SK-N-SH treated with all-trans-retinoic acid at 6 μM for 48 hours (cell line): ENCODE data around the gene ST6GALNAC1.

ENCODE experiments used
- BACH2 ChIP-seq: fragments of 250-450 bp; sonication (Bioruptor Pico); IDR thresholded peaks from 2 replicates; pipeline ENCODE4 v1.9.0; 2021; ENCODE audit warnings: mild to moderate bottlenecking, borderline replicate concordance
- CSDC2 ChIP-seq: fragments of 250-450 bp; sonication (Bioruptor Pico); IDR thresholded peaks from 2 replicates; pipeline ENCODE4 v1.5.0; 2020; ENCODE audit warnings: mild to moderate bottlenecking, moderate library complexity
- ESRRG ChIP-seq: fragments of 250-450 bp; sonication (Bioruptor Pico); IDR thresholded peaks from 2 replicates; pipeline ENCODE4 v1.6.1; 2021; ENCODE audit warnings: mild to moderate bottlenecking
- GLIS3 ChIP-seq: fragments of 250-450 bp; sonication (Bioruptor Pico); IDR thresholded peaks from 2 replicates; pipeline ENCODE4 v1.5.0; 2020; ENCODE audit warnings: mild to moderate bottlenecking, moderate library complexity
- RARB ChIP-seq: fragments of 250-450 bp; sonication (Bioruptor Pico); IDR thresholded peaks from 2 replicates; pipeline ENCODE4 v1.8.0; 2021; ENCODE audit warnings: mild to moderate bottlenecking, moderate library complexity
- SNAI2 ChIP-seq: fragments of 250-450 bp; sonication (Bioruptor Pico); IDR thresholded peaks from 2 replicates; pipeline ENCODE4 v1.5.0; 2020; ENCODE audit warnings: mild to moderate bottlenecking, moderate library complexity
- TCF4 ChIP-seq: fragments of 250-450 bp; sonication (Bioruptor Pico); IDR thresholded peaks from 2 replicates; pipeline ENCODE4 v1.8.0; 2021; ENCODE audit warnings: mild to moderate bottlenecking, moderate library complexity, borderline replicate concordance
- ZFP3 ChIP-seq: fragments of 250-450 bp; sonication (Bioruptor Pico); IDR thresholded peaks from 2 replicates; pipeline ENCODE4 v1.5.0; 2020; ENCODE audit warnings: mild to moderate bottlenecking, moderate library complexity
- ZFP30 ChIP-seq: fragments of 450-650 bp; formaldehyde crosslinking; IDR thresholded peaks from 2 replicates; pipeline ENCODE4 v1.5.0; 2022; ENCODE audit warnings: mild to moderate bottlenecking, moderate library complexity
- ZNF565 ChIP-seq: fragments of 450-650 bp; formaldehyde crosslinking; conservative IDR thresholded peaks from 2 replicates; pipeline ENCODE4 v1.5.0; 2020; ENCODE audit warnings: low read depth, mild to moderate bottlenecking, moderate library complexity
- ZNF70 ChIP-seq: fragments of 450-650 bp; formaldehyde crosslinking; IDR thresholded peaks from 2 replicates; pipeline ENCODE4 v1.5.0; 2020; ENCODE audit warnings: mild to moderate bottlenecking, moderate library complexity
- ZNF8 ChIP-seq: fragments of 450-650 bp; formaldehyde crosslinking; IDR thresholded peaks from 2 replicates; pipeline ENCODE4 v1.5.0; 2020; ENCODE audit warnings: mild to moderate bottlenecking, moderate library complexity
- TF ChIP-seq, protein P1 (sequence below): fragments of 250-450 bp; sonication (Bioruptor Pico); IDR thresholded peaks from 2 replicates; pipeline ENCODE4 v1.8.0; 2020; ENCODE audit warnings: mild to moderate bottlenecking, moderate library complexity, borderline replicate concordance
- TF ChIP-seq, protein P2 (sequence below): fragments of 250-450 bp; sonication (Bioruptor Pico); IDR thresholded peaks from 2 replicates; pipeline ENCODE4 v1.5.1; 2021; ENCODE audit warnings: mild to moderate bottlenecking, moderate library complexity

DNA sequence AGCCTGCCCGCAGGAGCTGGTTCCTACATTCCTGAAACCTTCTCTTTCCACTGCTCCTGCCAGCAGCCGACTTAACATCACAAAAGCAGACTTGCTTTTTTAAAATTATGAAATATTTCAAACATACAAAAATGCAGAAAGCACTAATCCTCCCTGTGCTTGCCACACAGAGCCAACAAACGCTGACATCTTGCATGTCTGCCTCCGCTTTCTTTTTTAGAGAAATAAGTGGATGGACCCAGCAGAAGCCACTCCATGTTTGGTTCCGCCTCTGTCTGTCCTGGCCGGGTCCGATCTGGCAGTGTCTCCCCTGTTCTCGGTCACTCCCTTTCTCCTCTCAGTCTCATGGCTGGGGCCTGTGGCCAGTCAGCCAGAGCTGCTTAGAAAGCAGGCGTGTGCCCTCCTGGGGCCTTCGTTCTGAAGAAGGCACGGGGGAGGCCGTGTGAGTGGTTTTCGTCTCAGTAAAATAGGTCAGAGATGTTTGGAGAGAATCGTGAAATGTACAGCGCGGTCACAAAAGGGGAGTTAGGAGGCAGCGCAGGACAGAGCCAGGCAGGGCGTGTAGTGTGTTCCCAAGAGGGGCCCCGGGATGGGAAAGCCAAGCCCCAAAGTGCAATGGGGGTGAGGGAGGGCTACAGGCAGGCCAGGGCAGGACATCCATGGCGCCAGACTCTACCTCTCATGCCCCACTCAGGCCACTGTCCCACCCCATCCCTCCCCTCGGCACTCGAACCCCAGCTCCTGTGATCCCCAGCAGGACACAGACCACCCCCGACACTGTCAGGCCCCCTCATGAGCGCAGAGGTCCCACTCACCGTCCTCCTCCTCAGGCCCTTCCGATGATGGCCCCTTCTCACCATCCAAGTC lies 44.0 kb upstream of the ST6GALNAC1 start:
- TF ChIP-seq ZFP3 (no peak), CSDC2 (CRISPR knock-in tag) (no peak), GLIS3 (CRISPR knock-in tag) (no peak), ESRRG (CRISPR knock-in tag) (no peak), ZFP30 (CRISPR knock-in tag) (no peak), BACH2 (CRISPR knock-in tag) (no peak), TCF4 (CRISPR knock-in tag) (no peak), ZNF8 (CRISPR knock-in tag) (no peak), ZNF565 (CRISPR knock-in tag) (no peak), ZNF70 (CRISPR knock-in tag) (no peak), RARB (CRISPR knock-in tag) (no peak), SNAI2 (no peak)
- TF ChIP-seq, protein P1, sequence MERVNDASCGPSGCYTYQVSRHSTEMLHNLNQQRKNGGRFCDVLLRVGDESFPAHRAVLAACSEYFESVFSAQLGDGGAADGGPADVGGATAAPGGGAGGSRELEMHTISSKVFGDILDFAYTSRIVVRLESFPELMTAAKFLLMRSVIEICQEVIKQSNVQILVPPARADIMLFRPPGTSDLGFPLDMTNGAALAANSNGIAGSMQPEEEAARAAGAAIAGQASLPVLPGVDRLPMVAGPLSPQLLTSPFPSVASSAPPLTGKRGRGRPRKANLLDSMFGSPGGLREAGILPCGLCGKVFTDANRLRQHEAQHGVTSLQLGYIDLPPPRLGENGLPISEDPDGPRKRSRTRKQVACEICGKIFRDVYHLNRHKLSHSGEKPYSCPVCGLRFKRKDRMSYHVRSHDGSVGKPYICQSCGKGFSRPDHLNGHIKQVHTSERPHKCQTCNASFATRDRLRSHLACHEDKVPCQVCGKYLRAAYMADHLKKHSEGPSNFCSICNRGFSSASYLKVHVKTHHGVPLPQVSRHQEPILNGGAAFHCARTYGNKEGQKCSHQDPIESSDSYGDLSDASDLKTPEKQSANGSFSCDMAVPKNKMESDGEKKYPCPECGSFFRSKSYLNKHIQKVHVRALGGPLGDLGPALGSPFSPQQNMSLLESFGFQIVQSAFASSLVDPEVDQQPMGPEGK (CRISPR knock-in tag): no peak
- TF ChIP-seq, protein P2, sequence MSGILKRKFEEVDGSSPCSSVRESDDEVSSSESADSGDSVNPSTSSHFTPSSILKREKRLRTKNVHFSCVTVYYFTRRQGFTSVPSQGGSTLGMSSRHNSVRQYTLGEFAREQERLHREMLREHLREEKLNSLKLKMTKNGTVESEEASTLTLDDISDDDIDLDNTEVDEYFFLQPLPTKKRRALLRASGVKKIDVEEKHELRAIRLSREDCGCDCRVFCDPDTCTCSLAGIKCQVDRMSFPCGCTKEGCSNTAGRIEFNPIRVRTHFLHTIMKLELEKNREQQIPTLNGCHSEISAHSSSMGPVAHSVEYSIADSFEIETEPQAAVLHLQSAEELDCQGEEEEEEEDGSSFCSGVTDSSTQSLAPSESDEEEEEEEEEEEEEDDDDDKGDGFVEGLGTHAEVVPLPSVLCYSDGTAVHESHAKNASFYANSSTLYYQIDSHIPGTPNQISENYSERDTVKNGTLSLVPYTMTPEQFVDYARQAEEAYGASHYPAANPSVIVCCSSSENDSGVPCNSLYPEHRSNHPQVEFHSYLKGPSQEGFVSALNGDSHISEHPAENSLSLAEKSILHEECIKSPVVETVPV (CRISPR knock-in tag): no peak
